HUES48 (cell line): Measurements from ENCODE around the gene BST2.

Experiments used
- H3K27ac ChIP-seq: one replicate; pipeline ENCODE4 v1.7.0; 2013; ENCODE audit warnings: low read depth, low read length, inconsistent platforms
- H3K27me3 ChIP-seq: 2 replicates; pipeline ENCODE4 v1.6.1; 2013; ENCODE audit warnings: mild to moderate bottlenecking, low read length; ENCODE audit not compliant: control insufficient read depth, insufficient read depth
- H3K36me3 ChIP-seq: 2 replicates; pipeline ENCODE4 v1.6.1; 2013; ENCODE audit warnings: low read length; ENCODE audit not compliant: control insufficient read depth, insufficient read depth
- H3K4me1 ChIP-seq: 2 replicates; pipeline ENCODE4 v1.6.1; 2013; ENCODE audit warnings: mild to moderate bottlenecking, low read length; ENCODE audit not compliant: control insufficient read depth, insufficient read depth
- H3K4me3 ChIP-seq: 2 replicates; pipeline ENCODE4 v1.5.1; 2013; ENCODE audit warnings: mild to moderate bottlenecking, low read depth, low read length
- H3K9ac ChIP-seq: 2 replicates; pipeline ENCODE4 v1.6.1; 2013; ENCODE audit warnings: mild to moderate bottlenecking, low read depth, low read length, moderate library complexity
- H3K9me3 ChIP-seq: 2 replicates; pipeline ENCODE4 v1.6.1; 2013; ENCODE audit warnings: low read length; ENCODE audit not compliant: control insufficient read depth, insufficient read depth

BST2 gene

DNA sequence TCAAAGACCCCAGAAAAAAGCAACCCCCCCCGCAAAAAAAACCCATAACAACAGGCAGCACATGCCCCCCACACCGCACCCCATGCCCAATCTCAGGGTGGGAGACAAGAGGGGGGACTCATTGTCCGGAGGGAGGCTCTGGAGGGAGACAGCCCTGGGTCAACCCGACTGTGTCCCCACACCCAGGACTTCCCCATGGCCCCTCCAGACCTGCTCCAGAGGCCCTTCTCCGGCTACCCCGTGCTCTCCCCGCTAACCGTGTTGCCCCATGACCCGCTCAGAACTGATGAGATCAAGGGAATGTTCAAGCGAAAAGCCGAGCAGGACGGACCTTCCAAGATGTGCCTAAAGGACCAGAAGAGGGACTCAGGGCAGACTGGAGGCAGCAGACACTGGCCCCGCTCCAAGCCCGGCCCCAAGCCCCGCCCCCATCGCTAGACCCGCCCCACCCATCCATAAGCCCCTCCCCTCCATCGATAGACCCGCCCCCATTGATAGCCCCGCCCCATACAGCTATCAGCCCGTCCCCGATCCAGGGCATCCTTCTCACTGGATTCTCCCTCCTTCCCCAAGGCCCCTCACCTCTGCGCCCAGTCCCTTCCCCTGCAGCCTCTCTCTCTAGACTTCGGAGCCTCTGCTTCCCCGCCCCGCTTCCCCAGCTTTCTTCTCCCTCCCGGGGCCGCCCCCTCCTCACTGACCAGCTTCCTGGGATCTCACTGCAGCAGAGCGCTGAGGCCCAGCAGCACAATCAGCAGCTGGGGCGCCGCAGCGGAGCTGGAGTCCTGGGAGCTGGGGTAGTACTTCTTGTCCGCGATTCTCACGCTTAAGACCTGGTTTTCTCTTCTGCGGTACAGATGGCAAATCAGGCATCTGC lies 2.2 kb downstream of the BST2 start:
- Histone ChIP-seq H3K4me3 (peak overlapping the region; percentile 60), H3K9me3 (no peaks in the 10 kb centered on the region), H3K4me1 (peaks cover 8% of the 10 kb centered on the region; the same call in 1 of the 2 replicates), H3K36me3 (no peaks in the 10 kb centered on the region; the same call in 1 of the 2 replicates), H3K27ac (peak overlapping the region; percentile 95), H3K9ac (0 out of 2 replicates have a peak overlapping the region, but pooled peaks have one; percentile 35), H3K27me3 (no peaks in the 10 kb centered on the region)

GRCh38 chr19:17401628-17402027 lies 3.8 kb downstream of the BST2 start:
- no peaks in the 10 kb centered on the region for H3K27me3 ChIP-seq
- no peak overlapping the region for H3K4me3 ChIP-seq
- no peak overlapping the region for H3K27ac ChIP-seq
- H3K4me1 ChIP-seq, result peaks cover 8% of the 10 kb centered on the region; the same call in 1 of the 2 replicates
- H3K9me3 ChIP-seq, result no peaks in the 10 kb centered on the region
- H3K9ac ChIP-seq, result no peak overlapping the region
- no peaks in the 10 kb centered on the region; the same call in 1 of the 2 replicates for H3K36me3 ChIP-seq

DNA sequence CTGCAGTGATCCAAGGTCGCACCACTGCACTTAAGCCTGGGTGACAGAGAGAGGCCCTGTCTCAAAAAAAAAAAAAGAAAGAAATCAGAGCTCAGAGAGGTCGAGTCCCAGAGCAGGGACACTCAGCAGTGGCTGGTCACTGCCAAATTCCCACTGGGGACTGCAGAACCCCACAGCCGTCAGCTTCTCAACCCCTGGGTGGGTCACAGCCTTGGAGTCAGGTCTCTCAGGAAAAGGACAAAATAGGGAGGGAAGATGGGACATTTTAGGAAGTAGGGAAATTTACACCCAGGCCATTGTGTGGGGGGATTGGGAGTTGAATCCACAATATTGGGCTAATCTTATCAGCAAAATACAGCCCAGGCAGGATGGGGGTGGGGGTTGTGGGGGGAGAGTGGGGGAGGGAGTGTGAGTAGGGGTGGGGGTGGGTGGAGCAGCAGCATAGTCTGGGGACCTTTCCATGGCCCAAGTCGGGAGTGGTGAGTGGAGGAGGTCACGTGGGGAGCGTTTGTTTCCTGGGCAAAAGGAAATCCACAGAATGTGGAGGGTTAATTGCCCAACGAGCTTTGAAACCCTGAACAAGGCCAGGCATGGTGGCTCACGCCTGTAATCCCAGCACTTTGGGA lies 6.4 kb downstream of the BST2 start:
- no peaks in the 10 kb centered on the region for H3K9me3 ChIP-seq
- H3K36me3 ChIP-seq, result no peaks in the 10 kb centered on the region; the same call in 1 of the 2 replicates
- H3K27ac ChIP-seq, result no peak overlapping the region
- H3K4me1 ChIP-seq, result 0 out of 2 replicates have a peak, but pooled peaks cover 3% of the 10 kb centered on the region
- no peak overlapping the region for H3K9ac ChIP-seq
- H3K27me3 ChIP-seq, result no peaks in the 10 kb centered on the region
- H3K4me3 ChIP-seq, result no peak overlapping the region

DNA sequence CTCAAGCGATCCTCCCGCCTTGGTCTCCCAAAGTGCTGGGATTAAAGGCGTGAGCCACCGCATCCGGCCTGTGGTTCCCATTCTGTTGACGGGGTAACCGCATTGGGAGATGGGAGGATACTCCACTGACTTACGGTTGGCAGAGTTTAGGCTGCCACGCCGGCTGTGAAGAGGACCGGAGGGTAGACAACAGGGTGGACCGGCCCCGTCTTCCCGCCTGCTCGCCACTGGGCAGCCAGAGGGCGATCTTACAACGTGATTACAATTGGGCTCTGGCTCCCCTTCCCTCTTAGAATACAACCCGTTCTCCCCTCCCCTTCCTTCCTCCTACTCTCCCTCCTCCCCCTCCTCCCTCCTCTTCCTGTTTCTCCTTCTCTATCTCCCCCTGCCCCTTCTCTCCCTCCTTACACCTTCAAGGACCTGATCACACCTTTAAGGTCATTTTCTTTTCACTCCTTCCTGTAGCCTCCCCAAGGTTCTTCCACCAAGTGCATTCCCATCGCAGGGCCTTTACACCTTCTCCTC lies 10.5 kb downstream of the BST2 start:
- 0 out of 2 replicates have a peak, but pooled peaks cover 5% of the 10 kb centered on the region for H3K4me1 ChIP-seq
- H3K36me3 ChIP-seq, result no peaks in the 10 kb centered on the region
- H3K4me3 ChIP-seq, result no peak overlapping the region
- no peak overlapping the region for H3K9ac ChIP-seq
- H3K27me3 ChIP-seq, result peaks cover 3% of the 10 kb centered on the region; the same call in 1 of the 2 replicates
- no peaks in the 10 kb centered on the region for H3K9me3 ChIP-seq
- H3K27ac ChIP-seq, result peak overlapping the region; percentile 68

DNA sequence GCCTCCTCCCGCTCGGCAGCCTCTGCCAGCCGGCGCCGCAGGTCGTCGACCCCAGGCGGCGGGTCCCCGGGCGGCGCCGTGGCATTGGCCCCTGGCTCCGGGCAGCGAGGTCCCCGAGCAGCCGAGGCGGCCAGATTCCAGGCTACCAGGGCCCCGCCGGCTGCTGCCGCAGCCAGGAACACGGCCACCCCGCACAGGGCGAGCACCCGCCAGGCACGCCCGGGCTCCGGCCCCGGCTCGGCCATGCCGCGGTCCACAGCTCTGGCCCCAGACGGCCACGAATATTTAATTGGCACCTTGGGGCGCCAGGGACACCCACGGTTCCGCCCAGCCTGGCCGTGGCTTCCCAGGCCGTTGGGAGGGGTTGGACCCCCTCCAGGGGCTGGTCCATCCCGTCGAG lies 11.5 kb downstream of the BST2 start, which contains the start of gene CCDC194:
Gene CCDC194, minus strand, starts transcription at position 283 of the 400 bp plus-strand sequence. Its CDS starts 38 bp downstream, at position 245.
- H3K36me3 ChIP-seq, result no peaks in the 10 kb centered on the region
- no peak within 1 kb of the TSS for H3K27ac ChIP-seq
- H3K9ac ChIP-seq, result no peak within 1 kb of the TSS
- H3K4me3 ChIP-seq, result no peak within 1 kb of the TSS
- 0 out of 2 replicates have a peak, but pooled peaks cover 5% of the 10 kb centered on the region for H3K4me1 ChIP-seq
- no peaks in the 10 kb centered on the region for H3K9me3 ChIP-seq
- H3K27me3 ChIP-seq, result peaks cover 5% of the 10 kb centered on the region; the same call in 1 of the 2 replicates

DNA sequence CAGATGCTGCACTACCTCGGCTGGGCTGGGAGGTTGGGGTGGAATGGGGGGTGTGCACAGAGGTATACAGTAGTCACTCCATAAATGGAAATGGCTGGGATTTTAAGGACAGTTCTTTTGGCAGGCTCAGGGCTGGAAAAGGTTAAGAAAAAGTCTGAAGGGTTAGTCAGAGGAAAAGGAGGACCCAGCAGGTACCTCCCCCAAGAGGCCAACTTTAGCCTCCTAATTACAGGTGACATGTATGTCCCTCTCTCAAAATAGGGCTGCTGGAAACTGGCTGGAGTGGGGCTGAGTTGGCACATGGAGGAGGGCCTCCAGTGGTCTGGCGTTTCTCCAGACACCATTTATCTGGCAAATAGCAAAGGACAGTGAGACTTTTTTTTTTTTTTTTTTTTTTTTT lies 12.4 kb downstream of the BST2 start:
- H3K27me3 ChIP-seq, result peaks cover 5% of the 10 kb centered on the region; the same call in 1 of the 2 replicates
- H3K4me3 ChIP-seq, result no peak overlapping the region
- H3K9me3 ChIP-seq, result no peaks in the 10 kb centered on the region
- no peak overlapping the region for H3K27ac ChIP-seq
- 0 out of 2 replicates have a peak, but pooled peaks cover 5% of the 10 kb centered on the region for H3K4me1 ChIP-seq
- no peaks in the 10 kb centered on the region for H3K36me3 ChIP-seq
- no peak overlapping the region for H3K9ac ChIP-seq

DNA sequence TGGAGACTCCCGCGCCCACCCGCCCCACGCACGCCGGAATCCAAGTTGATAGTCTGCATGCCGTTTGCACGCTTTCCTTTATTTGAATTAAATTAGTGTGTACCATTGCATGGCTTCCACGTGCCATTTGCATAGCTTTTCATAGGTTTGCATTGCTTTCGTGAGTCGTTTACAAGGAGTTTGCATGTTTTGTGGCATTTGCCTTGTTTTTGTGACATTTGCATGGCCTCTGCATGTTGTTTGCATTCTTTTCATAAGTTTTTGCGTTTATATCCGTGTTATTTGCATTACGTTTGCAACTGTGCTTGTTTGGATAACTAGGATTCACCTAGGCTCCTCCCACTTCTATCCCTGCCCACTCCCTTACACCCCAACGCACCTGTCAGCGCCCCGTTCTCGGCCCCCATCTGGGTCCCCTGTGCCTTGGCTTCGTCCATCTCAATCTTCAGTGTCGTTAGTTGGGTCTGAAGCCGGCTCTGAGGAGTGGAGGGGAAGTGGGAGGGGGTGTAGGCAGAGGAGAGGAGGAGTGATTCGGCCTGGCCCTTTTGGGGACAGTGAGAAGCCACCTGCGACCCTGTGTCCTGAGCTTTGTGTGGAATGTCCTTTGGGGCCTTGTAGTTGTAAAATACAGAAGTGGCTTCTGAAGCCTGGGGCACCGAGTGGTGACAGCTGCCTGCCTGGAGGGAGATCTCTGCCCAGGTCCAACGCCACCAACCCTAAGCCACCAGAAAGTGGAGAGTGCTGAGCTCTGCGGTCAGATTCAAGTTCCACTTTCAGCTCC lies 13.9 kb downstream of the BST2 start:
- H3K36me3 ChIP-seq, result no peaks in the 10 kb centered on the region
- peaks cover 5% of the 10 kb centered on the region; the same call in 1 of the 2 replicates for H3K27me3 ChIP-seq
- H3K4me3 ChIP-seq, result peak overlapping the region; percentile 78
- H3K27ac ChIP-seq, result no peak overlapping the region
- H3K9me3 ChIP-seq, result no peaks in the 10 kb centered on the region
- H3K4me1 ChIP-seq, result 0 out of 2 replicates have a peak, but pooled peaks cover 5% of the 10 kb centered on the region
- H3K9ac ChIP-seq, result no peak overlapping the region

GRCh38 chr19:17390665-17391370 lies 14.6 kb downstream of the BST2 start:
- no peak overlapping the region for H3K27ac ChIP-seq
- H3K27me3 ChIP-seq, result peaks cover 5% of the 10 kb centered on the region; the same call in 1 of the 2 replicates
- H3K9me3 ChIP-seq, result no peaks in the 10 kb centered on the region
- no peaks in the 10 kb centered on the region for H3K36me3 ChIP-seq
- no peak overlapping the region for H3K9ac ChIP-seq
- H3K4me1 ChIP-seq, result 0 out of 2 replicates have a peak, but pooled peaks cover 5% of the 10 kb centered on the region
- peak overlapping the region; percentile 78 for H3K4me3 ChIP-seq

- no peak overlapping the region for H3K9ac ChIP-seq
- H3K36me3 ChIP-seq, result no peaks in the 10 kb centered on the region
- no peaks in the 10 kb centered on the region for H3K9me3 ChIP-seq
- peak overlapping the region; percentile 78 for H3K4me3 ChIP-seq
- peaks cover 5% of the 10 kb centered on the region; the same call in 1 of the 2 replicates for H3K27me3 ChIP-seq
- no peak overlapping the region for H3K27ac ChIP-seq
- 0 out of 2 replicates have a peak, but pooled peaks cover 2% of the 10 kb centered on the region for H3K4me1 ChIP-seq
These were observed 15.3 kb downstream of the BST2 start for GRCh38 chr19:17389957-17390664.
